ENCODE data around the gene ABHD4. TPM values are rescaled to one million over a fixed set of nuclear protein-coding genes. Genes with fewer than 3 reads are reported as not detected.

Gene ABHD4
- polyA plus RNA-seq, 2 of the 4 experiments (the other 2 are of a cell fraction): 58.3 to 70.7 TPM

- H3K4me2 ChIP-seq: peak overlapping the region; percentile 54
- WGBS (ENCODE audit: missing lambda C conversion rate): 3% methylated on average over 6 of the region's 6 CpGs
- POLR2A ChIA-PET: interaction anchor here (1.7 kb wide), 1 partner anchor 37 kb away, joined by 6 read pairs; no protein-coding TSS in a partner anchor
- ATAC-seq (peak; percentile 93 to 94), FAIRE-seq (peak; percentile 49), DNase-seq (ENCODE audit: low read depth in 1 of 2, low spot score in 1 of 2) (peak; percentile 81 to 94)
- H3K4me3 ChIP-seq: no peak overlapping the region
- H3K9me3 ChIP-seq: no peaks in the 10 kb centered on the region
- CTCF ChIA-PET: interaction anchor here (0.7 to 4.6 kb wide), 5 partner anchors 14 to 120 kb away, joined by 3 to 51 read pairs (median 3); partner anchors contain the start of genes ABHD4 and OR6J1
- H3K27ac ChIP-seq: peak overlapping the region; percentile 71 to 89
- peaks cover 31% of the 10 kb centered on the region for H3K4me1 ChIP-seq
- TF ChIP-seq FOSL2 (IDR thresholded peaks at IDR 0.05) (no peak), FOSL2 (CRISPR knock-in tag; IDR thresholded peaks at IDR 0.05) (peak; percentile 86), CEBPB (IDR thresholded peaks at IDR 0.05) (peak in 1 of 2 experiments; percentile 71; a peak in 2 of 4 replicates), ATOH8 (CRISPR knock-in tag; IDR thresholded peaks at IDR 0.05; ENCODE audit: low read depth) (peak; percentile 37; the same call in 1 of the 2 replicates), NFE2L2 (conservative IDR thresholded peaks at IDR 0.05; ENCODE audit: low read length) (no peak), CBX2 (IDR thresholded peaks at IDR 0.05; ENCODE audit: borderline replicate concordance, low read depth) (no peak), JUNB (IDR thresholded peaks at IDR 0.05) (peak; percentile 81), NPAS2 (CRISPR knock-in tag; IDR thresholded peaks at IDR 0.05; ENCODE audit: borderline replicate concordance) (no peak), CHD2 (IDR thresholded peaks at IDR 0.05; ENCODE audit: low read length, partially characterized antibody) (peak; percentile 6), TFCP2L1 (CRISPR knock-in tag; IDR thresholded peaks at IDR 0.05) (no peak), E2F6 (IDR thresholded peaks at IDR 0.05; ENCODE audit: borderline replicate concordance, low read depth) (no peak), RAD21 (conservative IDR thresholded peaks at IDR 0.05 in 1 of 2, IDR thresholded peaks at IDR 0.05 in 1 of 2) (no peak), CBX8 (IDR thresholded peaks at IDR 0.05) (no peak), HDAC2 (IDR thresholded peaks at IDR 0.05) (no peak), BCL3 (IDR thresholded peaks at IDR 0.05) (no peak; the same call in 2 of the 3 replicates), SMC3 (IDR thresholded peaks at IDR 0.05) (no peak; the same call in 2 of the 3 replicates), HEYL (CRISPR knock-in tag; IDR thresholded peaks at IDR 0.05) (no peak), USF2 (IDR thresholded peaks at IDR 0.05) (no peak), MAZ (IDR thresholded peaks at IDR 0.05; ENCODE audit: borderline replicate concordance, low read depth, low read length) (no peak), POLR2A (IDR thresholded peaks at IDR 0.05; ENCODE audit: low read length) (no peak), ZNF302 (CRISPR knock-in tag; IDR thresholded peaks at IDR 0.05) (no peak), PHF8 (IDR thresholded peaks at IDR 0.05; ENCODE audit: borderline replicate concordance, low read depth) (no peak), EHF (CRISPR knock-in tag; IDR thresholded peaks at IDR 0.05) (no peak), CTCF (IDR thresholded peaks at IDR 0.05) (no peak), POLR2AphosphoS2 (conservative IDR thresholded peaks at IDR 0.05; ENCODE audit: low read length) (0 out of 2 replicates have a peak, but pooled peaks have one; percentile 57), HOXA7 (CRISPR knock-in tag; IDR thresholded peaks at IDR 0.05) (no peak), RARB (CRISPR knock-in tag; IDR thresholded peaks at IDR 0.05) (peak; percentile 86), JUN (IDR thresholded peaks at IDR 0.05) (peak; percentile 9 to 73; a peak in 4 of 5 replicates), RFX5 (IDR thresholded peaks at IDR 0.05) (no peak), FOSB (CRISPR knock-in tag; IDR thresholded peaks at IDR 0.05) (0 out of 2 replicates have a peak, but pooled peaks have one; percentile 13), MAFK (IDR thresholded peaks at IDR 0.05; ENCODE audit: partially characterized antibody) (peak; percentile 74), MAX (IDR thresholded peaks at IDR 0.05) (peak; percentile 91), KDM1A (IDR thresholded peaks at IDR 0.05; ENCODE audit: low read depth) (no peak), ESRRA (IDR thresholded peaks at IDR 0.05; ENCODE audit: borderline replicate concordance, low read length) (no peak), HES2 (IDR thresholded peaks at IDR 0.05) (no peak), RCOR1 (IDR thresholded peaks at IDR 0.05; ENCODE audit: low read depth, low read length) (no peak), BHLHE40 (IDR thresholded peaks at IDR 0.05; ENCODE audit: low read depth, low read length) (no peak), SREBF2 (IDR thresholded peaks at IDR 0.05) (no peak), EP300 (IDR thresholded peaks at IDR 0.05) (peak in 1 of 2 experiments; percentile 74; a peak in 2 of 5 replicates)
These were observed 16.2 kb downstream of the ABHD4 start for GRCh38 chr14:22614240-22614799.

Data from A549 (cell line).